Posterior vena cava (tissue), 2 donors: ENCODE results near the gene NFKB1. TPM values are rescaled to one million over a fixed set of nuclear protein-coding genes. Genes with fewer than 3 reads are reported as not detected.
"Not testable (repeated sequence)": the region's sequence is repeated elsewhere in the genome, so short reads cannot be mapped to it uniquely, and the experiment has no call there.

ENCODE experiments used
- DNase-seq: peaks from one replicate; pipeline ENCODE4 v3.0.0-alpha.2; 2020; ENCODE audit warnings: low spot score
- intact Hi-C, 2 donors: fragments of 100-400 bp; cut with DNase I; formaldehyde crosslinking; loops; one replicate each; pipeline versions ENCODE4 v1.14.1 to v1.14.2; 2022 to 2023
- long read RNA-seq, 2 donors: library from polyadenylated mRNA; unstranded; transcript quantifications; one replicate each; pipeline ENCODE4 v2.0.0, GENCODE V29; 2020 to 2021
- total RNA-seq, 2 donors: library from RNA; stranded (reverse); fragmentation: NEBNext Ultra II Directional; extraction: Animal tissue kit (Norgen Biotek cat#: 25700); gene quantifications; one replicate each; pipeline ENCODE4 v1.2.1, GENCODE V29; 2021
- donor health status: DM: yes; HTN: yes; CAD: no.
- donor health status: DM: yes; HTN: yes; CAD: no.

NFKB1 gene, protein sequence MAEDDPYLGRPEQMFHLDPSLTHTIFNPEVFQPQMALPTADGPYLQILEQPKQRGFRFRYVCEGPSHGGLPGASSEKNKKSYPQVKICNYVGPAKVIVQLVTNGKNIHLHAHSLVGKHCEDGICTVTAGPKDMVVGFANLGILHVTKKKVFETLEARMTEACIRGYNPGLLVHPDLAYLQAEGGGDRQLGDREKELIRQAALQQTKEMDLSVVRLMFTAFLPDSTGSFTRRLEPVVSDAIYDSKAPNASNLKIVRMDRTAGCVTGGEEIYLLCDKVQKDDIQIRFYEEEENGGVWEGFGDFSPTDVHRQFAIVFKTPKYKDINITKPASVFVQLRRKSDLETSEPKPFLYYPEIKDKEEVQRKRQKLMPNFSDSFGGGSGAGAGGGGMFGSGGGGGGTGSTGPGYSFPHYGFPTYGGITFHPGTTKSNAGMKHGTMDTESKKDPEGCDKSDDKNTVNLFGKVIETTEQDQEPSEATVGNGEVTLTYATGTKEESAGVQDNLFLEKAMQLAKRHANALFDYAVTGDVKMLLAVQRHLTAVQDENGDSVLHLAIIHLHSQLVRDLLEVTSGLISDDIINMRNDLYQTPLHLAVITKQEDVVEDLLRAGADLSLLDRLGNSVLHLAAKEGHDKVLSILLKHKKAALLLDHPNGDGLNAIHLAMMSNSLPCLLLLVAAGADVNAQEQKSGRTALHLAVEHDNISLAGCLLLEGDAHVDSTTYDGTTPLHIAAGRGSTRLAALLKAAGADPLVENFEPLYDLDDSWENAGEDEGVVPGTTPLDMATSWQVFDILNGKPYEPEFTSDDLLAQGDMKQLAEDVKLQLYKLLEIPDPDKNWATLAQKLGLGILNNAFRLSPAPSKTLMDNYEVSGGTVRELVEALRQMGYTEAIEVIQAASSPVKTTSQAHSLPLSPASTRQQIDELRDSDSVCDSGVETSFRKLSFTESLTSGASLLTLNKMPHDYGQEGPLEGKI
- 10 to 100 TPM; 31.4 to 35.7 TPM for total RNA-seq
- long read RNA-seq, donor 1, full-length matches to known transcripts = 10 of 17 reads
- long read RNA-seq, donor 1, partial matches to known transcripts = 5 of 17 reads
- long read RNA-seq, donor 1, other reads (novel, unspliced or antisense) = 2 of 17 reads
- long read RNA-seq, donor 2, partial matches to known transcripts = 16 of 18 reads
- long read RNA-seq, donor 2, other reads (novel, unspliced or antisense) = 2 of 18 reads

DNA sequence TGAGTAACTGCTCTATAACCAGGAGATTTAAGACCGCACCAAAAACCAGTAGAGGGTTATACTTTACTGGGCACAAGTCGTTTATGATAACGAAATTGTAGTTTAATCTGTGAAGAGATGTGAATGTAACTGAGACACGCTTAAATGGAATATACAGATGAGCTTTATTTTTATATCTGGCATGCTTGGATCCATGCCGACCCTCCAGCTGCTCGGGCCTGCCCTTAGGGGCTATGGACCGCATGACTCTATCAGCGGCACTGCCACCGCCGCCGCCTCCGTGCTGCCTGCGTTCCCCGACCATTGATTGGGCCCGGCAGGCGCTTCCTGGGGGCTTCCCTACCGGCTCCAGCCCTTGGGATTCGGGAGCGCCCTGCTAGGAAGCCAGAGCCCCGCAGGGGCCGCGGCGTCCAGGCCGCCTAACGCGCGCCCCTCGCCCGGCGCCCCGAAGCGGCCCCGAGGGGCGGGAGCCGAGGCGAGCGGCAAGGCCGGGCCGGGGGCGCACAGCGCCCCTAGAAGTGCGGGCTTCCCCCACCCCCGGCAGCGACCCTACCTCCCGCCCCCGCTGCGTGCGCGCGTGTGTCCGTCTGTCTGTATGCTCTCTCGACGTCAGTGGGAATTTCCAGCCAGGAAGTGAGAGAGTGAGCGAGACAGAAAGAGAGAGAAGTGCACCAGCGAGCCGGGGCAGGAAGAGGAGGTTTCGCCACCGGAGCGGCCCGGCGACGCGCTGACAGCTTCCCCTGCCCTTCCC, at the start of gene NFKB1:
Gene NFKB1, plus strand, starts transcription at position 664 of the 751 bp plus-strand sequence. CDS start 24,160 bp downstream, outside the sequence.
- intact Hi-C loops = loop anchor here in 1 of 2 donors (10.0 kb wide), 1 partner anchor 74 kb away; no protein-coding TSS in a partner anchor
- DNase-seq = peak; percentile 91

DNA sequence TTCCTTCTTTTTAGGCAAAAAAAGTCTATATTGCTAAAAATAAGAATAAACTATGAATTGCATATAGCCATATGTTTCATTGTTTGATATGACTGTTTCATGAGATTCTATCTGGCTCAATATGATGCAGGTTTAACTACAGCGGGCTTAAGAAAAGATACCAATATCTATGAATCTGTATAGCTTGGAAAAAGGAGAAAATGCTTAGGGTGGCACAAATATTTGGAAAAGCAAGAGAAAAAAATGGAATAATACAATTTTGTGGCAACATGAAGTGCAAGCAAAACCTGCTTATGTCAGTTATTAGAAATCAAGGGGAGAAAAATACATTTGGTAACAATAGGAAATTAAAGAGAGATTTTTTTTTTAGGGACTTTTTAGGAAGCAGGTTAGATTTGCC, 48.3 kb upstream of the NFKB1 start:
- no peak for DNase-seq
- intact Hi-C loops = loop anchor here in 1 of 2 donors (5.0 kb wide), 1 partner anchor 554 kb away; no protein-coding TSS in a partner anchor

DNA sequence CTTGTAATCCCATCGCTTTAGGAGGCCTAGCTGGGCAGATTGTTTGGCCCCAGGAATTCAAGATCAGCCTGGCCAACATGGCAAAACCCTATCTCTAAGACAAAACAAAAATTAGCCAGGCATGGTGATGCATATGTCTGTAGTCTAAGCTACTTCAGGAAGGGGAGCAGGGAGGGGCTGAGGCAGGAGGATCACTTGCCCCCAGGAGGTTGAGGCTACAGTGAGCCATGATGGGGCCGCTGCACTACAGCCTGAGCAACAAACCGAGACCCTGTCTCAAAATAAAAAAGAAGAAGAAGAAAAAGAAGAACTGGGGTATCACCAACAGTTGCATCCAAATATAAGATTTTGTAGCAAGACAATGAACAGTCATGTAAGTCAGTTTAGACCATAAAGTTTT, 47.3 kb upstream of the NFKB1 start:
- no peak for DNase-seq
- intact Hi-C loops = loop anchor here in 1 of 2 donors (5.0 kb wide), 1 partner anchor 553 kb away; no protein-coding TSS in a partner anchor

DNA sequence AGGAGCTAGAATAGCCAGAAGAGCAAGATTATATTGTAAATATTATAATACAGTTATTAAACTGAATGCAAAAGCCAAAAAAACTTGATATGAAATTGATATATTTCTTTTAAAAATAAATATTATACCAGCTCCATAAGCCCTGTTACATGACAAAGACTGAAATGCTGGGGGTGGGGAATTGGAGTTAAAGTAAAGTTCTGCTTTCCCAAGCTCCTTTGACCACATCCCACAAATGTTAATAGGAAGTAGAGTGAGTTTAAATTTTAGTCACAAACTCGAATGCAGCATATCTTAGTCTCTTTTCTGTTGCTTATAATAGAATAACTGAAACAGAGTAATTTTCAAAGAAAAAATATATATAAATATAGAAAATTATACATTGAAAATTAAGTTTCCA, 46.9 kb upstream of the NFKB1 start:
- intact Hi-C loops = loop anchor here in 1 of 2 donors (5.0 kb wide), 1 partner anchor 553 kb away; no protein-coding TSS in a partner anchor
- DNase-seq = no peak

DNA sequence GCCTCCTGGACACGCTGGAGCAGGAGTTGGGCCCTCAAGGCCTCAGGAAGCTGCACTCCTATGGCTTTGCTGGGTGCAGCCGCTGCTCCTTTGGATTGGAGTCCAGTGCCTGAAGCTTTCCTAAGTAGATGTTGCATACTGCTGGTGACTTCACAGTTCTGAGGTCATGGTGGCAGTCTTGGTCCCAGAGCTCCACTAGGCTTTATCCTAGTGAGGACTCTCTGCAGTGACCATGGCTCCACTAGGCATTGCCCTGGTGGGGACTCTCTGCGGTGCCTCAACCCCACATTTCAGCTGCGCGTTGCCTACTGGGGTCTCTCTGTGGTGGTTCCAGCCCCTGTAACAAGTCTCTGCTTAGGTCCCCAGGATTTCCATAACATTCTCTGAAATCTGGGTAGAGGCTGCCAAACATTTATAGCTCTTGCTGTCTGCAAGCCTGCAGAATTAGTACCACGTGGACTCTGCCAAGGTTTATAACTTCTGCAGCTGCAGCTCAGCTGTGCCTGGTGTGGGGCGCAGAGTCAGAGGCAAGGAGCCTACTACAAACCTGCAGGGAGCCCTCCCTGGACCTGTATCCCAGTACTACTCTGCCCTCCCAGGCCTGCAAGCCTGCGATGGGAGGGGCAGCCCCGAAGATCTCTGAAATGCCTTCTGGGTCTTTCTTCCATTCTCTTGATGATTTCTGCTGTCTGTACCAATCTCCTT, 46.0 kb upstream of the NFKB1 start:
- no peak for DNase-seq
- intact Hi-C loops = loop anchor here in 1 of 2 donors (5.0 kb wide), 1 partner anchor 552 kb away; no protein-coding TSS in a partner anchor

DNA sequence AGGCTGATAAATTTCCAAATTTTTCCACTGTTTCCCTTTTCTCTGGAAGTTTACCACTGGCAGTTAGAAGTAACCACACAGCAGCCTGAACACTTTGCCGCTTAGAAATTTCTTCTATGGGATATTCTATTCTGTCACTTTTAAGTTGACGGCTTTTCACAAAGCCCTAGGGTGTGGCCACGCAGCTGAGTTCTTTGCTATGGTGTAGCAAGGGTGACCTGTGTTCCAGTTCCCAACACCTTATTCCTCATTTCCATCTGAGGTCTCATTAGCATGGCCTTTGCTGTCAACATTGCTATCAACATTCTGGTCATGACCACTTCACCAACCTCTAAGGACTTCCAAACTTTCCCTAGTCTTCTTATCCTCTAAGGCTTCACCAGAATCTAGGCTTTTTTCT, 45.4 kb upstream of the NFKB1 start:
- intact Hi-C loops = no loop called here
- no peak for DNase-seq

DNA sequence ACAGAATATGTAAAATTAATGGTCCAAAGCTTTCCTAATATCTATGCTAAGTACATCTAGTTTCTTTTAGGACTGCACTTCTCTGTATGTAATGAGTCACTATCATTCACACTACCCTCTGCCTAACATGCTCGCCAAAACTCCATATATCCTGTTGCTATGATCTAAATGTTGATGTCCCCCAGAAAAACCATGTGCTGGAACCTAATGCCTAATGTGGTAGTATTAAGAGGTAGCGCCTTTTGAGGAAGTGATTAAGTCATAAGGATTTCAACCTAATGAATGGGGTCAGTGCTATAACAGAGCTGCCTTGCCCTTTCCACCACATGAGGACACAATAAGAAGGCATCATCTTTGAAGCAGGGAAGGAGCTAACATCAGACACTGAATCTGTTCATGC, 34.9 kb upstream of the NFKB1 start:
- intact Hi-C loops = no loop called here

DNA sequence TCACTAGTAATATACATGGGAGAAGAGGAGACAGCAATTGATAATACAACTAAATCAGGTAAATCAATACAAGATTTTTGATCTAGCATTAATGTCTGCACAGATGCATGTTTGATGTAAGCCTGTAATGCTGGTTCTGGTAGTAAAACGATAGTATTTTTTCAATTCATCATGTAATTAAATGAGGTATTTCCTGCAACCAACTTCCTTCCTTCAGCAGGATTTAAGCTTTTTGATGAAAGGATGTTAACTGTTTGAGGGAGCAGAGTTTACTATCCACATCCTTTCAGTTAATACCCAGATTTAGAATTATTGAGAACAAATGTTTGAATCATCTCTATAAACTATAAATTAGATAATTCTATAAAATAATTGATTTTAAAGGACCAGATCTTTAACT, 31.4 kb upstream of the NFKB1 start:
- DNase-seq = no peak
- intact Hi-C loops = no loop called here

More for the DNA sequence above, 34.9 kb upstream of the NFKB1 start:
- no peak for DNase-seq

DNA sequence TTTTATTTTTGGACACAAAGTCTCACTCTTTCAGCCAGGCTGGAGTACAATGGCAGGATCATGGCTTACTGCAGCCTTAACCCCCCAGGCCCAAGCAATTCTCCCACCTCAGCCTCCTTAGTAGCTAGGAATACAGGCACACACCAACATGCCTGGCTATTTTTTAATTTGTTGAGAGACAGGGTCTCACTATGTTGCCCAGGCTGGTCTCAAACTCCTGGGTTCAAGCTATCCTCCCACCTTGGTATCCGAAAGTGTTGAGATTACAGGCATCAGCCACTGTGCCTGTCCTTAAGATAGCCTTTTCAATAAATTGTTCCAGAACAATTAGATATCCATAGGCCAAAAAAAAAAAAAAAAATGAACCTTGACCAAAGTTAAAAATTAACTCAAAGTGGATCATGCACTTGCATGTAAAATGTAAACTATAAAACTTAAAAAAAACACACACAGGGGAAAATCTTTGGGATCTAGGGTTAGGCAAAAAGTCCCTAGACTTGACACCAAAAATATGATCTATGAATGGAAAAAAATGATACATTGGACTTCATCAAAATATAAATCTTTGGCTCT, 28.6 kb upstream of the NFKB1 start:
- no peak for DNase-seq
- intact Hi-C loops = no loop called here

DNA sequence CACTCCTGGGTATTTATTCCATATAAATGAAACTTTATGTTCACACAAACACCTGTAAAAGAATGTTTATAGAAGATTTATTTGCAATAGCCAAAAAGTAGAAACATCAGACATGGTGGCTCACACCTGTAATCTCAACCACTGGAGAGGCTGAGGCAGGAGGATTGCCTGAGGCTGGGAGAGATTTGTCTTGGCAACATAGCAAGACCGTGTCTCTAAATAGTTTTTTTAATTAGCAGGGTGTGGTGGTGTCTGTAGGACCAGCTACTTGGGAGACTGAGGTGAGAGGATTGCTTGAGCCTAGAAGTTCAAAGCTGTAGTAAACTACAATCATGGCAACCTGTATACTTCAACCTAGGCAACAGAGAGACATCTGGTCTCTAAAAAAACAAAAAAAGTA, 27.7 kb upstream of the NFKB1 start:
- intact Hi-C loops = no loop called here
- no peak for DNase-seq

DNA sequence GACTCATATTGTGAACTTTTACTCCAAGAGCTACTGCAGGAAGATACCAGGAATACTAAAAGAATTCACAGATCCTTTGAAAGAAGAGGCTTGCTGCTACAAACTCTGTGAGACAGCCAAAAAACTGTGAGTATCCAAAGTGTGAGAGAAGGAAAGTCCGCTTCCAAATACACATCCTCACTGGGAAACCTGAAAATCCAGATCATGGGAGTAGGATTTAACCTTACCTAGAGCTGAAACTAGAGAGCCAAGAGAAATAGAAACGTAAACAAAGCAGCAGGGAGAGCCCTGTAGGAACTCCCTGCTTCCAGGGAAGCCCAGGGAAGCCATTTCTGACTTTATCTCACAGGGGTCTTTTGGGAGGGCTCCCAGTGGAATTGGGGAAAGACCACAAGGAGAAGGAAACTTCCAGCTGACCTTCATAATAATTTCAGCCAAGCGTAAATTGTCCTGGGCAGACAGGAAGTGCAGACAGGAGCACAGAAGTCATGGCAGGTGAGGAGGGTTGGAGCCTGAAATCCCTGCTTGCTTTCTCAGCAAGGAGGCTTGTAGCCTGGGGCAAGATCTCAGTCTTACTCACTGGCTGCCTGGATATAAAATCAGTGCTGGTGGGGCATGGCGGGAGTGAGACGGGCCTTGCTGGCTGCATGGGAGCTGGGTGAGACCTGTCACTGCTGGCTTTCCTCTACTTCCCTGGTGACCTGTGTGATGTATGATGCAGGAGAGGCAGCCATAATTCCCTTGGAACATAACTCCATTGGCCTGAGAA, 26.2 kb upstream of the NFKB1 start:
- intact Hi-C loops = no loop called here
- DNase-seq = no peak

DNA sequence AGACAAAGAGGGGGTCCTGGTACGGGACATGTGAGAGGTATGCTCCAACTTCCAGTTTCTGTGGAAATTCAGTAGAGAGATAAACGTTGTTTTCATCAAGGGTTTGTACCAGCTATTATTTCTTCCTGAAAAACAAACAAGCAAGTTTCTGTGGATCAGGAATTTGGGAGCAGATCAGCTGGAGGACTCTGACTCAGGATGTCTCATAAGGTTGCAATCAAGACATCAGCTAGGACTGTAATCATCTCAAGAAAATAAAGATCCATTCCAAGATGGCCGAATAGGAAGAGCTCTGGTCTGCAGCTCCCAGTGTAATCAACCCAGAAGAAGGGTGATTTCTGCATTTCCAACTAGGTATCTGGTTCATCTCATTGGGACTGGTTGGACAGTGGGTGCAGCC, 23.5 kb upstream of the NFKB1 start:
- intact Hi-C loops = no loop called here
- no peak for DNase-seq

DNA sequence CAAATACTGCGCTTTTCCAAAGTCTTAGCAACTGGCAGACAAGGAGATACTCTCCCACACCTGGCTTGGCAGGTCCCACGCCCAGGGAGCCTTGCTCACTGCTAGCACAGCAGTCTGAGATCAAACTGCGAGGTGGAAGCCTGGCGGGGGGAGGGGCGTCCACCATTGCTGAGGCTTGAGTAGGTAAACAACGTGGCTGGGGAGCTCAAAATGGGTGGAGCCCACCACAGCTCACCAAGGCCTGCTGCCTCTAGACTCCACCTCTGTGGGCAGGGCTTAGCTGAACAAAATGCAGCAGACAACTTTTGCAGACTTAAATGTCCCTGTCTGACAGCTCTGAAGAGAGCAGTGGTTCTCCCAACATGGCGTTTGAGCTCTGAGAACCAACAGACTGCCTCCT, 23.0 kb upstream of the NFKB1 start:
- intact Hi-C loops = no loop called here
- DNase-seq = no peak

DNA sequence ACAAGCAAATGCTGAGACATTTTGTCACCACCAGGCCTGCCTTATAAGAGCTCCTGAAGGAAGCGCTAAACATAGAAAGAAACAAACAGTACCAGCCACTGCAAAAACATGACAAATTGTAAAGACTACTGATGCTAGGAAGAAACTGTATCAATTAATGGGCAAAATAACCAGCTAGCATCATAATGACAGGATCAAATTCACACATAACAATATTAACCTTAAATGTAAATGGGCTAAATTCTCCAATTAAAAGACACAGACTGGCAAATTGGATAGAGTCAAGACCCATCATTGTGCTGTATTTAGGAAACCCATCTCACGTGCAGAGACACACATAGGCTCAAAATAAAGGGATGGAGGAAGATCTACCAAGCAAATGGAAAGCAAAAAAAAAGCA, 21.3 kb upstream of the NFKB1 start:
- DNase-seq, intact Hi-C loops: not testable (repeated sequence)

DNA sequence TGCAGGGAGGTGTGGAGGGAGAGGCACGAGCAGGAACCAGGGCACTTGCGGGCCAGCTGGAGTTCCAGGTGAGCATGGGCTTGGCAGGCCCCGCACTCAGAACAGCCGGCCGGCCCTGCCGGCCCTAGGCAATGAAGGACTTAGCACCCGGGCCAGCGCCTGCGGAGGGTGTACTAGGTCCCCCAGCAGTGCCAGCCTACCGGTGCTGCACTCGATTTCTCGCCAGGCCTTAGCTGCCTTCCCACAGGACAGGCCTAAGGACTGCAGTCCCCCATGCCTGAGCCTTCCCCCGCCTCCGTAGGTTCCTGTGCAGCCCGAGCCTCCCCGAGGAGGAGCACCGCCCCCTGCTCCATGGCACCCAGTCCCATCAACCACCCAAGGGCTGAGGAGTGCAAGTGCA, 18.0 kb upstream of the NFKB1 start:
- intact Hi-C loops = no loop called here
- peak; percentile 75 for DNase-seq

DNA sequence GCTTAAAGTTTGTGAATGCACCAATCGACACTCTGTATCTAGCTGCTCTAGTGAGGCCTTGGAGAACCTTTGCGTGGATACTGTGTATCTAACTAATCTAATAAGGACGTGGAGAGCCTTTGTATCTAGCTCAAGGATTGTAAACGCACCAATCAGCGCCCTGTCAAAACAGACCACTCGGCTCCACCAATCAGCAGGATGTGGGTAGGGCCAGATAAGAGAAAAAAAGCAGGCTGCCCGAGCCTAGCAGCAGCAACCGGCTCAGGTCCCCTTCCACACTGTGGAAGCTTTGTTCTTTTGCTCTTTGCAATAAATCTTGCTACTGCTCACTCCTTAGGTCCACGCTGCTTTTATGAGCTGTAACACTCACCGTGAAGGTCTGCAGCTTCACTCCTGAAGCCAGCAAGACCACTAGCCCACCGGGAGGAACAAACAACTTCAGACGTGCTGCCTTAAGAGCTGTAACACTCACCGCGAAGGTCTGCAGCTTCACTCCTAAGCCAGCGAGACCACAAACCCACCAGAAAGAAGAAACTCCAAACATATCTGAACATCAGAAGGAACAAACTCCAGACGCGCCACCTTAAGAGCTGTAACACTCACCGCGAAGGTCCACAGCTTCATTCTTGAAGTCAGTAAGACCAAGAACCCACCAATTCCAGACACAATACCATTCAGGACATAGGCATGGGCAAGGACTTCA, 17.0 kb upstream of the NFKB1 start:
- DNase-seq, intact Hi-C loops: not testable (repeated sequence)
